Left ventricle myocardium inferior (tissue), 1 donor: ENCODE results near the gene EID3. TPM values are rescaled to one million over a fixed set of nuclear protein-coding genes. Genes with fewer than 3 reads are reported as not detected.
"Not testable (repeated sequence)": the region's sequence is repeated elsewhere in the genome, so short reads cannot be mapped to it uniquely, and the experiment has no call there.

Experiments used
- DNase-seq: peaks from one replicate; pipeline ENCODE4 v3.0.0-alpha.2; 2020
- H3K27ac ChIP-seq: fragments of 200-600 bp; replicated peaks from 2 replicates; pipeline ENCODE4 v1.8.0; 2021
- H3K27me3 ChIP-seq: fragments of 200-600 bp; 2 replicates; pipeline ENCODE4 v1.8.0; 2021; ENCODE audit warnings: low read depth
- H3K36me3 ChIP-seq: fragments of 200-600 bp; 2 replicates; pipeline ENCODE4 v1.8.0; 2021
- H3K4me1 ChIP-seq: fragments of 200-600 bp; 2 replicates; pipeline ENCODE4 v1.8.0; 2021
- H3K4me3 ChIP-seq: fragments of 200-600 bp; 2 replicates; pipeline ENCODE4 v1.8.0; 2021; ENCODE audit warnings: mild to moderate bottlenecking, moderate library complexity
- H3K9me3 ChIP-seq: fragments of 200-600 bp; replicated peaks from 2 replicates; pipeline ENCODE4 v1.8.0; 2021
- intact Hi-C: fragments of 100-400 bp; cut with micrococcal nuclease; formaldehyde crosslinking; loops from one replicate; pipeline ENCODE4 v1.11.0; 2022
- total RNA-seq: library from RNA; stranded (reverse); fragmentation: NEBNext Ultra II Directional; extraction: Animal tissue kit (Norgen Biotek cat#: 25700); gene quantifications from one replicate; pipeline ENCODE4 v1.2.1, GENCODE V29; 2021
- TF ChIP-seq, protein P1 (sequence below): fragments of 200-600 bp; IDR thresholded peaks from 2 replicates; pipeline ENCODE4 v1.8.0; 2021; ENCODE audit warnings: antibody characterized with exemption, mild to moderate bottlenecking, borderline replicate concordance
- donor health status: DM: no; HTN: yes; CAD: no; lungs with severe emphysema.

EID3 gene
- total RNA-seq, 1 donor from 2014 or later: 0.60 TPM

DNA sequence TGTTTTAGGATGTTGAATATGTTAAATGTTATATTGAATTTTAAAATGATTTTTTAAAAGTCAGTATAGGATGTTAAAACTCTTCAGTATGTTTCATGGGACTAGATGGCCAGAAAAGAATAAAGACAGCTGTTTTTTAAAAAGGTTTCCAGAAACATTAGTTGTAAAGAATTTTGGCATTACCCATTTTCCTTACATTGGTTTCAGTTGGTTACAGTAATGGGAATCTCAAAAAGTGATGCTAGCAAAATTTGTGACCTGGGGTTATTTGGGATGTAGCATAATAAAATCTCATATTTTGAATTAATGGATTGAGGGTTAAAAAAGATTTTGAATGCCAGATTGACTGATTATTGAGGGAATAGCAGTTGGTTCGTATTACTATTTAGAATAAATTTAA lies 25.3 kb downstream of the EID3 start:
- intact Hi-C loops: no loop called here
- TF ChIP-seq, protein P1, sequence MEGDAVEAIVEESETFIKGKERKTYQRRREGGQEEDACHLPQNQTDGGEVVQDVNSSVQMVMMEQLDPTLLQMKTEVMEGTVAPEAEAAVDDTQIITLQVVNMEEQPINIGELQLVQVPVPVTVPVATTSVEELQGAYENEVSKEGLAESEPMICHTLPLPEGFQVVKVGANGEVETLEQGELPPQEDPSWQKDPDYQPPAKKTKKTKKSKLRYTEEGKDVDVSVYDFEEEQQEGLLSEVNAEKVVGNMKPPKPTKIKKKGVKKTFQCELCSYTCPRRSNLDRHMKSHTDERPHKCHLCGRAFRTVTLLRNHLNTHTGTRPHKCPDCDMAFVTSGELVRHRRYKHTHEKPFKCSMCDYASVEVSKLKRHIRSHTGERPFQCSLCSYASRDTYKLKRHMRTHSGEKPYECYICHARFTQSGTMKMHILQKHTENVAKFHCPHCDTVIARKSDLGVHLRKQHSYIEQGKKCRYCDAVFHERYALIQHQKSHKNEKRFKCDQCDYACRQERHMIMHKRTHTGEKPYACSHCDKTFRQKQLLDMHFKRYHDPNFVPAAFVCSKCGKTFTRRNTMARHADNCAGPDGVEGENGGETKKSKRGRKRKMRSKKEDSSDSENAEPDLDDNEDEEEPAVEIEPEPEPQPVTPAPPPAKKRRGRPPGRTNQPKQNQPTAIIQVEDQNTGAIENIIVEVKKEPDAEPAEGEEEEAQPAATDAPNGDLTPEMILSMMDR: no peak
- DNase-seq: no peak
- Histone ChIP-seq H3K27ac (no peak overlapping the region), H3K27me3 (no peaks in the 10 kb centered on the region), H3K36me3 (peaks cover 92% of the 10 kb centered on the region), H3K4me1 (no peaks in the 10 kb centered on the region), H3K4me3 (no peak overlapping the region), H3K9me3 (no peaks in the 10 kb centered on the region)

DNA sequence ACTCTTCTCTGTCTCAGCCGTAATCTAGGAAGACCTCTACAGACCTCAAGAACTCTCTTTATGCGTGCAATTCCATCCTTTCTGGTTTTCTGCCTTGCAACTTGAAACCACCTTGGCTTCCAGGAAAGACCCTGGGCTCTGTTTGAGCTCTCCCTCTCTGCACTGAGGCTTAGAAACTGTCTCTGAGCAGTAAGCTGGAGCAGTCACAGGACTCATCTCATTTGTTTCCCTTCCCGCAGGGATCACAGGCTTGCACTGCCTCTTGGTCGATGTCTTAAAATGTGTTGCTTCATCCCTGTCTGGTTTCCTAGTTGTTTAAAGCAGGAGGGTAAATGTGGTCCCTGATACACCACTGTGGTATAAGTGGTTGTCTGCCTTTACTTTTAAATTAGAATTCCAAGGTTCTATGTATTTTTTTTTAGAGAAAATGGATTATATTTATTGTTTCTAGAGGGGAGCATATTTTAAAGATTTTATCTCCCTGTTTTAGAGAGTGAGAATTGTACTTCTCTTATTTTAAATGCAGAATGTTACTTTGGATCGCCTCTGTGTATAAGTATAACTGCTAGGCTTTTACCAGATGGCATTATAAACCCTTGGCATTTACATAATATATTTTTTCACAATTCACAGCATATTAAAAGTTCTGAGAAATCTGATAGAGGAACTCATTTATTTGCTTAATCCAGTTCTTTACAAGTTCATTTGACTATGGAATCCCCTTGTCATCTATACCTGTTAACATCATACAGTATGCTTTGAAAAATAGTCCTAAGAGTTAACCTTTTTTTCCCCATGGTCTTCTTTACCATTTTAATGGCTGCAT lies 26.4 kb downstream of the EID3 start:
- Histone ChIP-seq H3K27me3 (no peaks in the 10 kb centered on the region), H3K4me3 (no peak overlapping the region), H3K9me3 (no peaks in the 10 kb centered on the region), H3K4me1 (no peaks in the 10 kb centered on the region), H3K27ac (no peak overlapping the region), H3K36me3 (peaks cover 92% of the 10 kb centered on the region)
- TF ChIP-seq, protein P1: no peak
- intact Hi-C loops: no loop called here
- DNase-seq: no peak

DNA sequence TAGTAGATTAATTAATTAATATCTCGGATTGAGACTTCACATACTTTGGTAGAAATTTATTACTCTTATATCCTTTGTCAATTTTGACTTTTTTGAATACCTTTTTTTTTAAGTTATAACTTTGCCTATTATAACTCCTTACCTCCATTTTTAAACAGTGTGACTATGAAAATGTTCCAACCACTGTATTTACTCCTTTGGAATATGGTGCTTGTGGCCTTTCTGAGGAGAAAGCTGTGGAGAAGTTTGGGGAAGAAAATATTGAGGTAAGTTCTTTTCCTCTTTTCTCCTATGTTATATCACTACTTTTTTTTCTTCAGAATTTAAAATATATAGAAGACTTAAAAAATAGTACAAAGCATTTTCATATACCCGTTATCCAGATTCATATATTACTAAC lies 27.8 kb downstream of the EID3 start:
- H3K9me3 ChIP-seq: no peaks in the 10 kb centered on the region
- H3K36me3 ChIP-seq: peaks cover 92% of the 10 kb centered on the region
- TF ChIP-seq, protein P1: no peak
- no peak for DNase-seq
- no peaks in the 10 kb centered on the region for H3K4me1 ChIP-seq
- no peaks in the 10 kb centered on the region for H3K27me3 ChIP-seq
- no peak overlapping the region for H3K4me3 ChIP-seq
- intact Hi-C loops: no loop called here
- H3K27ac ChIP-seq: no peak overlapping the region

DNA sequence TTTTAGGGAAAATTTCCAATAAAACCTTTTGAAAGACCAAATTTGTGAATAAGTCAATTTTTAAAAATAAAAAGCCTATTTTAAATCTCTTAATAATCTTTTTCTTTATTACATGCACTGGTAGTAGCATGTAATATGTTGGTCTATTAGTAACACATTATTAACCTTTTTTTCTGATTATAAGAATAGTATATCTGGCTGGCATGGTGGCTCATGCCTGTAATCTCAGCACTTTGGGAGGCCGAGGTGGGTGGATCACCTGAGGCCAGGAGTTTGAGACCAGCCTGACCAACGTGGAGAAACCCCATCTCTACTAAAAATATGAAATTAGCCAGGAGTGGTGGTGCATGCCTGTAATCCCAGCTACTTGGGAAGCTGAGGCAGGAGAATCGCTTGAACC lies 28.7 kb downstream of the EID3 start:
- H3K9me3 ChIP-seq, intact Hi-C loops, H3K4me1 ChIP-seq, H3K27ac ChIP-seq, H3K4me3 ChIP-seq, DNase-seq, H3K27me3 ChIP-seq: not testable (repeated sequence)
- peaks cover 92% of the 10 kb centered on the region for H3K36me3 ChIP-seq

DNA sequence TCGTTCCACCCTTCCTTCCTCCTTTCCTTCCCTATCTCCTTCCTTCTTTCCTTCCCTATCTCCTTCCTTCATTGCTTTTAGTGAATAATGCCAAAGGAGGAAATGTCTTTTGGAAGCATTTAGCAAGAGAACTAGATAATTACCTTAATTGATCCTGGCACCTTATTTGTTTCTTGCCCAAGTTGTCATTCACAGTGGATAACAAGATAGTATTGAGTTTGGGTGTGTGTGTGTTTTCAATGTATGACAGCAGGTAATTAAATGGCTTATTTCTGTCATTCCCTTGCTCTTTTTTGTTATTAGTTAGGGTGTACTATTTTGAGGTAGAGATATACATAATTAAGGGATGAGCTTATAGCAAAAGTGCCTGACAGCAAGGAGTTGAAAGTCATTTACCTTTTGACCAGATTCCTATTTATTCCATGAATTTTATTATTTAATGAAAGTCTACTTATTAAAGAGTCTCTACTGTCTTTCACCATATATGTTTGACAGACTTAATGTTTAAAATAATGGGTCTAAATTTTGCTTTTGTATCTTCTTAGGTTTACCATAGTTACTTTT lies 30.2 kb downstream of the EID3 start:
- no peak overlapping the region for H3K4me3 ChIP-seq
- DNase-seq: no peak
- H3K27me3 ChIP-seq: no peaks in the 10 kb centered on the region
- H3K4me1 ChIP-seq: no peaks in the 10 kb centered on the region
- no peaks in the 10 kb centered on the region for H3K9me3 ChIP-seq
- intact Hi-C loops: no loop called here
- peaks cover 92% of the 10 kb centered on the region for H3K36me3 ChIP-seq
- H3K27ac ChIP-seq: no peak overlapping the region
- TF ChIP-seq, protein P1: no peak

DNA sequence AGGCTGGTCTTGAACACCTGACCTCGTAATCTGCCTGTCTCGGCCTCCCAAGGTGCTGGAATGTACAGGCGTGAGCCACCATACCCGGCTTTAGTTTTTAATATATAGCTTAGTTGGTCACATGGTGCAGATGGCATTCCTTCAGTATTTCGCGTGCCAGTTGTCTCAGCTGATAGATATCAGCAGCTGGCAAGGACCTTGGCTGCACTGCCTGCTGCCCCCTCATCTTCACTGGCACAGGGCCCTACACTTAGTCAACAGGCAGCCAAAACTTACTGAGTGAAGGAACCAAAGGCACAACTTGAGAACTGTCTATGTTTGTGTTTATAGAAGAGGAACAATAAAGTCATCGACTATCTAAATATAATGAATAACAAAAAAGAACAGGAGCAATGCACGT lies 31.0 kb downstream of the EID3 start:
- no peak overlapping the region for H3K27ac ChIP-seq

More for the DNA sequence above, 31.0 kb downstream of the EID3 start:
- Histone ChIP-seq H3K4me1 (peaks cover 4% of the 10 kb centered on the region), H3K4me3 (no peak overlapping the region), H3K27me3 (no peaks in the 10 kb centered on the region), H3K9me3 (no peaks in the 10 kb centered on the region), H3K36me3 (peaks cover 92% of the 10 kb centered on the region)
- intact Hi-C loops: no loop called here
- no peak for DNase-seq
- TF ChIP-seq, protein P1: no peak
